ENCODE measurements around the gene FAIM2. TPM values are rescaled to one million over a fixed set of nuclear protein-coding genes. Genes with fewer than 3 reads are reported as not detected.

FAIM2 gene
- total RNA-seq, 1 donor from 2014 or later = 0.99 TPM

DNA sequence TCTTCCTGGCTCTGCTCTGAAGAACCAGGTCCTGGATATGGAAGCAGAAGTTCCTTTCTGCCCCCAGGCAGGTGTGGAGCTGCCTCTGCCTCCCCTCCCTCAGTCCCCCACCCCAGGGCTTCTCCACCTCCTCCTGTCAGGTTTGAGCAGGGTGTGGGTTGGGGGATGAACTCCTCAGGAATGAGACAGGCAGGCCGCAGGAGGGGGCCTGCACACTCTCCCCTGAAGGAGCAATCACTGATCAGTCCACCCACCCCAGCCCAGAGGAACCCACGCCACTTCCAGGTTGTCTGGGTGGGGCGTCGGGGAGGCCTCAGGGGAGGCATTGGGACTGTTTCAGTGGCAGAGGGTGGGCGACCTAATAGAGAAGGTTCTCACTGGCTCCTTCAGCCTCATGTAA is 26.6 kb downstream of the FAIM2 start:
- no peak for DNase-seq

GRCh38 chr12:49876070-49876469 is 27.6 kb downstream of the FAIM2 start:
- DNase-seq = no peak

- DNase-seq = no peak
Observed at GRCh38 chr12:49875115-49875720, 28.5 kb downstream of the FAIM2 start.

- DNase-seq = no peak
Observed at GRCh38 chr12:49874142-49874897, 29.4 kb downstream of the FAIM2 start.

DNA sequence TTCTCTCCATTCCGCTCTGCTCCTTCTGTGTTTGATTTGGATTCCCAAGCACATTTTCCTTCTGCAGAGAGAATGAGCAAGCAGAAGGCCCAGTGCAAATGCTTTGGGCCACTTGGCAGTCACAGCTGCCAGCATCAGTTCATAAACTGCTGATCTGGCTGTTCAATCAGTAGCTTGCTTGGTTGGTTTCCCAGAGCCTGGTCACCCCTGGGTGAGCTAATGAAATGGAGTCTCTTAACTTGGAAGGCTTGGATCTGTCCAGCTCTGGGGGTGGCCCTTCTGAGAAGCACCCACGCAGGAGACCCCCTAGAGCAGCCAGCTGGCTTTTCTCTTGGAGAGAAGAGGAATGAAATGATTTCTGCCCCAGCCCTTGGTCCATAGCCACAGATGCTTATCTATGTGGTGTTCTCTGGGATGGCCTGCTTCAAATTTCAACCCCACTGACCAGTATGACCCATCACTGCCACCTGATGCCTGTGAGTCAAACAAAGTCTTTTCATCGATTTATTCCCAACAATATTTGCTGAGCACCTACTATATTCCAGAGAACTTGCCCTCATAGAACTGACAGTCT is 30.3 kb downstream of the FAIM2 start:
- DNase-seq = peak; percentile 34

DNA sequence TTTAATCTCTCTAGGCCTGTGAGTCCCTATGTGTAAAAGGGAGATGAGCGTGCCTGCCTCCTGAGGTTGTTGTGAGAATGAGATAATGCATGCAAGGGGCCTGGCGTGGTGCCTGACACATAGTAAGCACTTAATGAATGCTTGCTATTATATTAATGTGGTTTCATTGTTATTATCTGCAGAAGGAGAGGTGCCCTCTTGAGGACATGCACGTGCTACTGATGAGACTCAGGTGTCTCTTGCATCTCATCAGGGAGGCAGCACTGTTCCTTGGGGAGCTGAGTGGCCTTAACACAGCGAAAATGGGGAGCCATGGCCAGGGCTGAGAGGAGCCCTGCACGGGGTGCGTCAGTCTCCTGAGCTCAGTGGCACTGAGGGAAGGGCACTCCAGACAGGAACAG is 30.9 kb downstream of the FAIM2 start:
- DNase-seq = no peak

DNA sequence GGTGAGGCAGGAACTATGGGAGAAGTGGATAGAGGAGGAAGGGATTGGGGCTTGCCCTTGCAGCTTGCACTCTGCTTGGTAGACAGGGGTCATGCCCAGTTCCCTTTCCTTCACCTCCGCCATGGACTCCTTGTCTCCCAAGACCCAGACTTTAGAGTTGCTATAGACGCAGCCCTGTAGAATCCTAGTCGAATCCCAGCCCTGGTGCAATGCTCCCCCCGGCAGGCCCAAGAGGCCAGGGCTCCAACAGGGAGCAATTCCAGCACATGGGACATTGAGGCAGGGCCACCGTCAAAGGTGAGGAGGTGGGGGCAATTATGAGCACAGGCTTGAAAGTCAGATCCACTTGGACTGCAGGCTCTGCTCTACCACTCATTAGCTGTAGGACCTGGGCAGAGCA is 31.3 kb downstream of the FAIM2 start:
- DNase-seq = no peak

- DNase-seq = peak; percentile 21
Observed at GRCh38 chr12:49871811-49872251, 31.9 kb downstream of the FAIM2 start.

DNA sequence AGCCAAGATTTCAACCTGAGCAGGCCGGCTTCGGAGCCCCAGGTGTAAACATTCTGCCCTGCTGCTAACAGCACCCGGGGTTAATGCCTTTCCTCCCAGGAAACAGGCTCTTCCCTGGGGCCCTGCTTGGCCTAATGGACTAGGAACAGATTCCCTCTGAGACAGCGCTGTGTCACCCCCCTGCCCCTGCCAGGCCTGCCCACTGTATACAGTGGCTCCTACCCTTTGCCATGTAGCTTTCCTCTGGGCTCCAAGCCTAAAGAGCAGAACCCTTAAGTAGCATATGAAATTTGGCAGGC is 32.5 kb downstream of the FAIM2 start:
- DNase-seq = no peak

GRCh38 chr12:49870501-49871262 is 33.0 kb downstream of the FAIM2 start:
- DNase-seq = no peak

DNA sequence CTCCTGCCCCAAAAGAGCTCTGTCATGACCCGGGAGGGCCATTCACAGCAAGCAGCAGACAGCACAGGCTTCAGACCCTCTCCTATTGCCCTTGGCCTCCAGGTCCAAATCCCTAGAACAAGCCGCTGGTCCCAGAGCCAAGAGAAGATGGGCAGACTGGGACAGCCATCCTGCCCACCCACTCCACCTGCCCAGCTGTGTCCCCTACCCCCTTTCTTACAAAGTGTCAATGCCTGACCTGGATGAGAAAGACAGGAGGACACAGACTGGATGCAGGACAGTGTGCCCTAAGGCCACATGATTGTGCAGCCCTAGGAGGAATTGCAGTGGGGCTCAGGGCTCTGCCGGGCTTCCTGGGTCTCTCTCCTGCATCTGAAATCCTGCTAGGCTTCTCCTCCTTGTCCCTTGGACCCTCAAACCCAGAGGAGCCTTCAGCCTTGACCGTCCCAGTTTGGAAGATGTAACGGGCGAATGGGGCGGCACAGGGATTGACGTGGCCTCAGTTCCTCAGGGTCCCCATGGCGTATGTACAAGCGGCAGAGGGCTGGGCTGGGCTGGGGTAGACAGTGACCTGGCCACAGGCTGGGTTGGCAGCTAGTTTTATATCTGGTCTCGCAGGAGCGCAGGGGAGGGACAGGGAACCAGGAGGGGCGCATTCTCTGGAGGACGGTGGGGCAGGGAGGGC is 33.7 kb downstream of the FAIM2 start:
- DNase-seq = no peak

DNA sequence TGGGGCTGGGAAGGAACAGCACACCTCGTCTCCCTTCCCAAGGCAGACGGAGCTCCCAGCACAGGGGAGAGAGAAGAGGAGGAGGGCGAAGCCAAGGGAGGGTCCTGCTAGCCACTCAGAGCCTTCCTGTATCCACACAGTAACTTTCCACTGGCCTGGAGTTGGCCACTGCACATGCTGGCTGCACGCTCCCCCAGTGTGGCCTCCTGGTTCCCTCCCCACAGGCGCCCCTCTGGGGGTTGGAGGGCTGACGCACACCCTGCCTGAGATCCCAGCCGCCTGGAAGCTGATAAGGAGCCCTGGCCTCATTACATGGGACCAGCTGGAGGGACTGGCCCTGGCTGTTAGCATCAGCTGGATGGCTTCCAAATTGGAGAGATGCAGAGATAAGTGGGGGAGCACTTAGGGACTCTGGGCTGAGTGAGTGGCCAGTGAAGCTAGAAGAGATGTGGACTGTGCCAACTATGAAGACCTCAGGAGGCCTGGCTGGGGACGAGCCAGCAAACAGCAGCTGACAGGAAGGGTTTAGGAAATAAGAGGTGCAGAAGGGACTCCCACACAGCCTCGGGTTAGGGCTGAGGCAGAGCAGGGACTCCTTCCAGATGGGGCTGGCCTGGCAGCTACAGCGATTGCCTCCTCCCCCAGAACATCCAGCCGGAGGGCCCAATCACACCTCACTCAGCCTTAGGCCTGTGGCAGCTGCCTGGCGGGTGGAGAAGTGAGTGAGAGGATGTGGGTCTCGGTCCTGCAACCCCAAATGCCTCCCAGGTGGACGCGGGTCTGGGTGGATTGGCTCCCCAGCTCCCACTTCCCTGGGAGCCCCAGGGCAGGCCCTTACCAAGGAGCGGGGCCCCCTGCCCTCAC is 34.5 kb downstream of the FAIM2 start:
- peak; percentile 93 for DNase-seq

DNA sequence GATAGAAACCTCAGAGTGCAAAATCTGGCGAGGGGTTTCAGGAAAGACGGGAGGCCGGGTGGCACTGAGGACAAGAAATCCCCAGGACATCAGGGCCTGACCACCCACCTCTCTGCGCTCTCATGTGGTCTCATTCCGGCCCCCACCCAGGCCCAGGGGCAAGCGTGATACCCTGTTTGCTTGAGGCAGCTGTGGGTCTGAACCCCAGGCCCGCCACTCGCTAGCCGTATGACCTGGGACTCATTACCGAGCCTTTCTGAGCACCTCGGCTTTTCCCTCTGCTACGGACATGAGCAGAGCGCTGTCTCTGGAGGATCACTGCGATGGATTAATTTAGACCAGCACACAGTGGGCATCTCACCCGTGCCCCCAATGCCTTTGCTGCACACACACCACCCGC is 35.3 kb downstream of the FAIM2 start:
- DNase-seq = no peak

DNA sequence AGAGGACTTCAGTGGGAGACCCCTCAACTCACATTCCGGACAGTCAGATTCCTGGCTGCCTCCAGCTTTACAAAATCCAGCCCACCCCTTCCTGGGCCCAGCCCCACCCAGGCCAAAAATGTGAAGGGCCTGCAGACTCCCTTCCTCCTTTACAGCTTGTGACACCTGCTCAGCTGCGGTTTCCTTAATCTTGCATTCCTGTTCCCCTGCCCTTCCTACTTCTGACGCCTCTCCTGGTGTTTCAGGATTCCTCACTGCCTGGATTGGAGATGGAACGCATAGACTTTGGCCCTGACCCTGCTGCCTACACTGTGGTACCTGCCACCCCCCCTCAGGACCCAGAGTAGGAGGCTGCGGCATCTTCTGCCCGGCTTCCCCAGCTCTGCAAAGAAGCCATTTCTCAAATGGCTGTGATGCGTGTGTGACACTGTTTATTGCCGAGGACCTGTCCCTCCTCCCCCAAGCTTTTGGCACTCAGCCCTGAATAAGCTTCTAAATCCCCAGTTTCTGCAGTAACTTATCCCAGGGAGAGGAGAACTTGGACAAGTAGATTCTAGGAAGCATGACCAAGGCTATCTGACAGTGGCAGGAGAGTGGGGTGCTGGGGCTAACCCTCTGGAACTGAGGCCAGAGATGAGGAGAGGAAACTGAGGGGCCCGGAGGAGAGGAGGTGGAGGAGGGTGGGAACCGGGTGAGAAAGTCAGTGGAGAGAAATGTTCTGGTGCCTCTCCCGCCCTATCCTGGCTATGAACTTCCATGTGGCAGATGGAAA is 35.9 kb downstream of the FAIM2 start:
- DNase-seq = no peak

GRCh38 chr12:49866859-49867569 is 36.7 kb downstream of the FAIM2 start:
- DNase-seq = peak; percentile 33

DNA sequence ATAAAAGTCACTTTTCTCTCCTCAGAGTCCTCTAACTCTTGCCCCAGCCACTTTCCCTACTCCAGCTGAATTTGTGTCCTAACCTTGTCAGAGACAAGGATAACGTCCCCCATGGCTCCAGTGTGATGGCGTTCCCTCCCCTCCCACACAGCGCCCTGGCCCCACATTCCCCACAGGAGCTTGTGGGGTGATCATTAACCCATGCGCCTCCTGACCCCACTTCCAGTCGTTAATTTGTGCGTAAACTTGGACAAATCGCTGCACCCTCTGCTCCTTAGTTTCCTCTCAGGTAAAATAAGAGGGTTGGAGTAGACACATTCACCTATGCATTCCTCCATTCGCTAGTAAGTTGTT is 37.9 kb downstream of the FAIM2 start:
- DNase-seq = no peak

GRCh38 chr12:49865109-49865781 is 38.5 kb downstream of the FAIM2 start:
- no peak for DNase-seq

GRCh38 chr12:49864798-49865090 is 39.0 kb downstream of the FAIM2 start:
- DNase-seq = no peak

DNA sequence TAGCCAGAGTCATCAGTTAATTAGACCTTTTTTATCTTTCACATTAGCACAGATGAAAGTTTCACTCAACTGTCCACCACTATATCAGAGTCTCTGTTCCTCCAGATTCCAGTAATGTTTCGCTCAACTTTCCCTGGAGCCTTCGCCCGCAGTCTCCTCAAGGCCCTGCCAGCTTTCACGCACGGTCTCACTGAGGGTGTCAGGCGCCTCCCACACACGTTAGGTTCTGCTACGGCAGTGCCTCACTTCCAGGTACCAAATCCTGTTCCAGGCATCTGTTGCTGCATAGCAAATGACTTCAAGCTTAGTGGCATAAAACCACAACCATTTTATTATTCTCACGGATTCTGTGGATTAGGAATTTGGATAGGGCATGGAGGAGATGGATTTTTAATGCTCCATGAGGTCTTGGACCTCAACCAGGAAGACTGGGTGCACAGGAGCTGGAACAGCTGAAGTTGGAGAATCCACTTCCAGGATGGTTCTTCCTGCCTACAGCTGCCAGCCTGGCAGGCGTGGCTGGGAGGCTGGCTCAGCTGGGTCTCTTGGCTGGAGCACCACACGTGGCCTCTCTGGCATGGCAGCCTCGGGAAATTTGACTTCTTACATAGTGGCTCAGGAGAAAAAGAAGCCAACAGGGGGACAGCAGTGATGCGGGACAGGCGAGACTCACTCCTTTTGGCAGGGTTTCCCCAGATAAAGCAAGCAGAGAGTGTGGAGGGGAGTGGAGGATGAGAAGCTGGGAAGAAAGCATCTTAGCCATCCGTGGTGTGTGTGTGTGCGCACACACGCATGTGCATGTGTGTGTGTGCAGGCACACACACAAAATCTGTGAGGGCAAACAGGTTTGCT is 39.5 kb downstream of the FAIM2 start:
- DNase-seq = no peak
